A549 (cell line): ENCODE measurements around the gene KIAA1755.

Experiments used
- CEBPB ChIP-seq, 2 experiments: fragments of >200 bp in 1 of 2; sonication (Bioruptor Twin) in 1 of 2; formaldehyde crosslinking in 1 of 2; IDR thresholded peaks; 2 replicates each; pipeline ENCODE4 v1.6.1; 2012 to 2016
- CTCF ChIP-seq: fragments of >200 bp; sonication (Bioruptor Twin); formaldehyde crosslinking; IDR thresholded peaks from 3 replicates; pipeline ENCODE4 v1.5.1; 2016
- HOXA7 ChIP-seq: fragments of 250-450 bp; sonication (Bioruptor Pico); IDR thresholded peaks from 2 replicates; pipeline ENCODE4 v1.5.0; 2020; ENCODE audit warnings: mild to moderate bottlenecking, moderate library complexity
- NFE2L2 ChIP-seq: fragments of 150-350 bp; conservative IDR thresholded peaks from 2 replicates; pipeline ENCODE4 v1.6.1; 2014; ENCODE audit warnings: low read length
- POLR2A ChIP-seq: IDR thresholded peaks from 2 replicates; pipeline ENCODE4 v1.6.1; 2012; ENCODE audit warnings: mild to moderate bottlenecking, low read length
- RAD21 ChIP-seq, 2 experiments: fragments of >200 bp in 1 of 2; sonication (Bioruptor Twin) in 1 of 2; formaldehyde crosslinking in 1 of 2; IDR thresholded peaks in 1 of 2; conservative IDR thresholded peaks in 1 of 2; 2 replicates in 1 of 2; 3 replicates in 1 of 2; pipeline ENCODE4 v1.6.1; 2012 to 2018; ENCODE audit warnings: inconsistent platforms in 1 of 2
- SREBF2 ChIP-seq: fragments of 450-650 bp; IDR thresholded peaks from 2 replicates; pipeline ENCODE4 v1.6.1; 2014; ENCODE audit warnings: mild to moderate bottlenecking, moderate library complexity

GRCh38 chr20:38241201-38241600, 19.3 kb downstream of the KIAA1755 start:
- no peak for TF ChIP-seq HOXA7 (CRISPR knock-in tag)
- no peak for TF ChIP-seq CEBPB (IDR thresholded peaks at IDR 0.05)
- no peak for TF ChIP-seq CTCF
- no peak for TF ChIP-seq POLR2A
- TF ChIP-seq NFE2L2, result no peak
- TF ChIP-seq RAD21 (conservative IDR thresholded peaks at IDR 0.05 in 1 of 2, IDR thresholded peaks at IDR 0.05 in 1 of 2), result no peak
- no peak for TF ChIP-seq SREBF2
